Adipocyte (in vitro differentiated cells): Measurements from ENCODE around the gene OSTF1.

Source experiments
- DNase-seq: peaks from one replicate; pipeline ENCODE4 v3.0.0-alpha.2; 2015; ENCODE audit warnings: low read depth
- H3K27me3 ChIP-seq: replicated peaks from 2 replicates; pipeline ENCODE4 v1.7.0; 2013; ENCODE audit warnings: mild to moderate bottlenecking, low read length, moderate library complexity; ENCODE audit not compliant: control insufficient read depth, insufficient read depth
- H3K36me3 ChIP-seq: 2 replicates; pipeline ENCODE4 v1.7.0; 2013; ENCODE audit warnings: low read length, mild to moderate bottlenecking, moderate library complexity; ENCODE audit not compliant: control insufficient read depth, insufficient read depth, severe bottlenecking
- H3K4me1 ChIP-seq: 2 replicates; pipeline ENCODE4 v1.7.0; 2013; ENCODE audit warnings: mild to moderate bottlenecking, low read length, moderate library complexity; ENCODE audit not compliant: control insufficient read depth, insufficient read depth
- H3K4me3 ChIP-seq: 2 replicates; pipeline ENCODE4 v1.7.0; 2013; ENCODE audit warnings: mild to moderate bottlenecking, low read length, moderate library complexity
- H3K9ac ChIP-seq: 2 replicates; pipeline ENCODE4 v1.7.0; 2013; ENCODE audit warnings: mild to moderate bottlenecking, low read length, moderate library complexity
- H3K9me3 ChIP-seq: 2 replicates; pipeline ENCODE4 v1.7.0; 2013; ENCODE audit warnings: mild to moderate bottlenecking, low read length, moderate library complexity; ENCODE audit not compliant: control insufficient read depth

OSTF1 gene

GRCh38 chr9:75142202-75142601 lies 53.9 kb downstream of the OSTF1 start:
- Histone ChIP-seq H3K27me3 (no peaks in the 10 kb centered on the region), H3K9me3 (peaks cover 7% of the 10 kb centered on the region), H3K36me3 (peaks cover 73% of the 10 kb centered on the region), H3K4me1 (peaks cover under 1% of the 10 kb centered on the region), H3K9ac (no peak overlapping the region), H3K4me3 (no peak overlapping the region)
- DNase-seq = no peak

GRCh38 chr9:75146229-75146628 lies 57.9 kb downstream of the OSTF1 start:
- Histone ChIP-seq H3K36me3 (peaks cover 52% of the 10 kb centered on the region), H3K9ac (no peak overlapping the region), H3K9me3 (peaks cover 7% of the 10 kb centered on the region), H3K4me1 (peaks cover 12% of the 10 kb centered on the region), H3K27me3 (no peaks in the 10 kb centered on the region), H3K4me3 (no peak overlapping the region)
- DNase-seq = peak; percentile 19

DNA sequence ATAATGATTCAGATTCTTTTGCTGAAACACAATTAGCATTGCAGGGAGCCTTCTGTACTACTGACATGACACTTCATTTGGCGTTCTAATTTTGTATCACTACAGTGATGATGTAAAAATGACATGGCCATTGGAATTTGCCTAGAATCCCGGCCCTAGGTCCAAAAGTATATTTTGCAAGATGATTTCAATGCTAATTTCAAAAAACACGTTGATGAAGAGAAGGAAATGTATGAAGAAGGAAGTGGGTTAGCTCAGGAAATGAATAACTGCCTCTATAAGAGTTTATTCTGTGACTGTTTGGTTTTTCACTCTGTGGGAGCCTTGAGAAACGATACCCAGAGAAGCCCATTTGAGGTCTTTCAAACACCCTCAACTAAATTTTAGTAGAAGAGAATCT lies 59.3 kb downstream of the OSTF1 start:
- H3K27me3 ChIP-seq = no peaks in the 10 kb centered on the region
- H3K9me3 ChIP-seq = peaks cover 7% of the 10 kb centered on the region
- peaks cover 12% of the 10 kb centered on the region for H3K4me1 ChIP-seq
- H3K4me3 ChIP-seq = no peak overlapping the region
- peaks cover 47% of the 10 kb centered on the region for H3K36me3 ChIP-seq
- peak; percentile 9 for DNase-seq
- H3K9ac ChIP-seq = no peak overlapping the region

DNA sequence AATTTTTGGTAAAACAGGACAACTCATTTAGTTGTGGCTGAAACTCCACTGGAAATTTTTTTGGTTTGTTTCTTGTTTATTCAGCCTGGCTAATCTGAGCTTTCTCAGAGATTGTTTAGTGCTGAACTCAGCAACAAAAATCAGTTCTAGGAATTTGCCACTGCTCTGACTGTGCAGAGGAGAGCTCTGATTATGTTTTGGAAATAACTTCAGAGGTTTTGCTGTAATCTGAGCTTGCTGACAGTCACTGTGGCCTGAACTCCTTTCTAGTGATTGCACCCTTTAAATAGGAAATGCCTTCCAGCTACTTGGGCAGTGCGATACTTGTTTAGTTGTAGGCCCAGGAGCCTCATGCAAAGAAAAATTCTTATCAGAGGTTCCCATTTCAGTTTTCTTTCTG lies 60.2 kb downstream of the OSTF1 start:
- no peak overlapping the region for H3K4me3 ChIP-seq
- H3K4me1 ChIP-seq = peaks cover 12% of the 10 kb centered on the region
- peaks cover 7% of the 10 kb centered on the region for H3K9me3 ChIP-seq
- peak; percentile 90 for DNase-seq
- peaks cover 43% of the 10 kb centered on the region for H3K36me3 ChIP-seq
- no peaks in the 10 kb centered on the region for H3K27me3 ChIP-seq
- no peak overlapping the region for H3K9ac ChIP-seq

DNA sequence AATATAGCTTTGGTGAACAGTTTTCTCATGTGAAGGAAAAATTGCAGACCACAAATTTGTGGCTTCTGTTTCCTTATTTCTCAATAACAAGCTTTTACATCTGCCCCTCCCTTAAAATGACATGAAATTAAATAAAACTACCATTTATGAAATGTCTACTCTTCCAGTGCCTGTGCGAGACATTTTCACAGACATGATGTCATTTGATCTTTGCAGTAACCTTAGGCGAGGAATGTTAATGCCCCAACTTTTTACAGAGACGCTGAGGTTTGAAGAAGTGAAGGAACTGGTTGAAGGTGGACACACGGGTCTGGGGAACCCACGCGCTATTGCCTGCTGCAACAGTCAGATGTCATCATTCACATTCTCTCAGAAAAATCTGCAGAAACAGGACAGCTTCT lies 61.5 kb downstream of the OSTF1 start:
- Histone ChIP-seq H3K4me1 (peaks cover 12% of the 10 kb centered on the region), H3K9ac (no peak overlapping the region), H3K9me3 (peaks cover 2% of the 10 kb centered on the region), H3K4me3 (no peak overlapping the region), H3K36me3 (peaks cover 30% of the 10 kb centered on the region), H3K27me3 (no peaks in the 10 kb centered on the region)
- DNase-seq = peak; percentile 14

DNA sequence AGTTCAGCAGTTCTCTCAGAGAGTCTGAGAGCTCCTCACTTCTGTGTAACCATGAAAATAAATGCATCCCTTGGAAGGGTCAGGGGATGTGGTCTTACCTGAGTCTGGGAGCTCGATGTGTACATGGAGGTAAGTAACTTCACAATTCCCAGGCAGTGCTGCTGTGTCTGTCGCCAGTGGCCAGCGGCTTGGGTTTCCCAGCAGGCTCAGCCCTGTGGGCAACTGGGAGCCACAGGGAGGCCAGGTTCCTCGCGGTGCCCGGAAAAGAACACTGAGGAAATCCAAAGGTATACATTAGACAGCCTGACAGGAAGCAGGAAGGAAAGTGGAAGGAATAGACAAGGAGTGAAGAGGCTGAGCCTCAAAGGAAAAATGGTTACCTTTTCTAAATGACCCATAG lies 62.2 kb downstream of the OSTF1 start:
- Histone ChIP-seq H3K9me3 (no peaks in the 10 kb centered on the region), H3K9ac (no peak overlapping the region), H3K4me3 (no peak overlapping the region), H3K36me3 (peaks cover 29% of the 10 kb centered on the region), H3K4me1 (peaks cover 12% of the 10 kb centered on the region), H3K27me3 (no peaks in the 10 kb centered on the region)
- DNase-seq = no peak

GRCh38 chr9:75152416-75152815 lies 64.1 kb downstream of the OSTF1 start:
- Histone ChIP-seq H3K4me1 (peaks cover 12% of the 10 kb centered on the region), H3K9ac (no peak overlapping the region), H3K27me3 (no peaks in the 10 kb centered on the region), H3K36me3 (peaks cover 36% of the 10 kb centered on the region), H3K4me3 (no peak overlapping the region), H3K9me3 (no peaks in the 10 kb centered on the region)
- no peak for DNase-seq

- DNase-seq = no peak
- H3K4me3 ChIP-seq = no peak overlapping the region
- no peak overlapping the region for H3K9ac ChIP-seq
- no peaks in the 10 kb centered on the region for H3K9me3 ChIP-seq
- H3K36me3 ChIP-seq = peaks cover 21% of the 10 kb centered on the region
- no peaks in the 10 kb centered on the region for H3K27me3 ChIP-seq
- H3K4me1 ChIP-seq = peaks cover 5% of the 10 kb centered on the region
Measured at GRCh38 chr9:75156858-75157257, 68.5 kb downstream of the OSTF1 start.

DNA sequence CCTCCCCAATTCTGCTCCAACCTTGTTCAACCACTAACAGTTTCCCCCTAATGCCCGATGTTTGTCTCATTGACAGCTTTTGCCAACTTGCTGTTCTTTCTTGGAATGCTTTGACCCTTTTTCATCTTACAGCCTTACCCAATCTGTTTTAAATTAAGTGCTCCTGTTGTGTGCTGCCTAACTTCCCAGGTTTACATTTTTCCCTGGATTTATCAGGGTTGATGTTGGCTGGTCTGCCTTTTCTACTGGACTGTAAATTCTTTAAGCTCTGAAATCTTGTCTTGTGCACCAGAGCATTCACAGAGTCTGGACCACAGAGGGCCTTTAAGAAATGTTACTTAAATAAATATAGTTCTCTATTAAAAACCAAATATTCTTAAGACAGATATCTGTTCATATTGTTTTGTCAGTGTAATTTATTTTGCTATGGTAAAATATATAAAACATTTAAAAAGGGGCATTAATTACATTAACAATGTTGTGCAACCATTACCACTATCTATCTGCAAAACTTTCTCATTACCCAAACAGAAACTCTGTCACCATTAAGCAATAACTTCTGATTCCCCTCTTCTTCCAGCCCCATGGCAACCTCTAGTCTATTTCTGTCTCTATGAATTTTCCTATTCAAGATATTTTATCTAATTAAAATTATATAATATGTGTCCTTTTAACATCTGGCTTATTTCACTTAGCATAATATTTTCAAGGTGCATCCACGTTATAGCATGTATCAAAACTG lies 73.0 kb downstream of the OSTF1 start:
- peaks cover 17% of the 10 kb centered on the region for H3K9me3 ChIP-seq
- no peak overlapping the region for H3K9ac ChIP-seq
- H3K27me3 ChIP-seq = no peaks in the 10 kb centered on the region
- H3K4me1 ChIP-seq = peaks cover 5% of the 10 kb centered on the region
- peaks cover 30% of the 10 kb centered on the region for H3K36me3 ChIP-seq
- peak; percentile 34 for DNase-seq
- no peak overlapping the region for H3K4me3 ChIP-seq

- peaks cover 43% of the 10 kb centered on the region for H3K36me3 ChIP-seq
- H3K9me3 ChIP-seq = peaks cover 27% of the 10 kb centered on the region
- H3K4me1 ChIP-seq = peaks cover 8% of the 10 kb centered on the region
- no peak for DNase-seq
- no peak overlapping the region for H3K9ac ChIP-seq
- H3K4me3 ChIP-seq = no peak overlapping the region
- no peaks in the 10 kb centered on the region for H3K27me3 ChIP-seq
Measured at GRCh38 chr9:75163764-75164163, 75.5 kb downstream of the OSTF1 start.

DNA sequence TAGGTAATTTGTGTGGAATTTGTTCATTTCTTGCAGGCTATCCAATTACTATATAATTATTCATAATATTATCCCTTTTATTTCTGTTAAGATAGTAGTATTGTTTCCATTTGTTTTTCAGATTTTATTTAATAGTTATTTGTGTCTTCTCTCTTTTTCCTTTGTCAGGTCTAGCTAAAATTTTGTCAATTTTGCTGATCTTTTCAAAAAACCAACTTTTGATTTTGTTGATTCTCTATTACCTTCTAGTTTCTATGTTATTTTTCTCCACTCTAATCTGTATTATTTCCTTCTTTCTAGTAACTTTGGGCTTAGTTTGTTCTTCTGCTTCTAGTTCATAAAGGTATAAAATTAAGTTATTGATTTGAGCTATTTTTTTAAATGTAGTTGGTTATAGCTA lies 76.3 kb downstream of the OSTF1 start:
- H3K36me3 ChIP-seq = peaks cover 43% of the 10 kb centered on the region
- no peak overlapping the region for H3K4me3 ChIP-seq
- no peaks in the 10 kb centered on the region for H3K27me3 ChIP-seq
- no peak for DNase-seq
- peaks cover 27% of the 10 kb centered on the region for H3K9me3 ChIP-seq
- H3K9ac ChIP-seq = no peak overlapping the region
- H3K4me1 ChIP-seq = peaks cover 16% of the 10 kb centered on the region

GRCh38 chr9:75167281-75167680 lies 79.0 kb downstream of the OSTF1 start:
- H3K4me1 ChIP-seq = peaks cover 13% of the 10 kb centered on the region
- H3K36me3 ChIP-seq = peaks cover 59% of the 10 kb centered on the region
- no peaks in the 10 kb centered on the region for H3K27me3 ChIP-seq
- no peak overlapping the region for H3K9ac ChIP-seq
- no peak overlapping the region for H3K4me3 ChIP-seq
- DNase-seq = no peak
- H3K9me3 ChIP-seq = peaks cover 27% of the 10 kb centered on the region
